Liver (tissue), 9 donors: ENCODE data around the gene TRIM26. TPM values are rescaled to one million over a fixed set of nuclear protein-coding genes. Genes with fewer than 3 reads are reported as not detected.
"Not testable (repeated sequence)": the region's sequence is repeated elsewhere in the genome, so short reads cannot be mapped to it uniquely, and the experiment has no call there.

ENCODE experiments used
- DNase-seq: peaks from one replicate; pipeline ENCODE4 v3.0.0-alpha.2; 2017; ENCODE audit warnings: low spot score
- H3K27ac ChIP-seq, 2 donors: one replicate each; pipeline ENCODE4 v1.7.0; 2013; ENCODE audit warnings: inconsistent platforms in 2 of 2, low read length in 2 of 2, control low read depth in 1 of 2, low read depth in 1 of 2, mild to moderate bottlenecking in 1 of 2
- H3K27me3 ChIP-seq, 4 donors: one replicate each; pipeline versions ENCODE4 v1.6.1 to v1.7.0; 2013; ENCODE audit warnings: low read length in 3 of 4, inconsistent platforms in 1 of 4, mild to moderate bottlenecking in 1 of 4, moderate library complexity in 1 of 4; ENCODE audit not compliant: control insufficient read depth in 4 of 4, insufficient read depth in 4 of 4
- H3K36me3 ChIP-seq, 4 donors: one replicate each; pipeline versions ENCODE4 v1.6.1 to v1.7.0; 2013; ENCODE audit warnings: low read length in 3 of 4, mild to moderate bottlenecking in 3 of 4, low read depth in 1 of 4, moderate library complexity in 1 of 4; ENCODE audit not compliant: control insufficient read depth in 4 of 4, insufficient read depth in 3 of 4
- H3K4me1 ChIP-seq, 4 donors: one replicate each; pipeline versions ENCODE4 v1.6.1 to v1.7.0; 2013; ENCODE audit warnings: low read length in 3 of 4, mild to moderate bottlenecking in 3 of 4, moderate library complexity in 1 of 4; ENCODE audit not compliant: control insufficient read depth in 4 of 4, insufficient read depth in 4 of 4
- H3K4me3 ChIP-seq, 3 donors: one replicate each; pipeline versions ENCODE4 v1.6.1 to v1.7.0; 2013; ENCODE audit warnings: low read length in 3 of 3, control low read depth in 1 of 3, low read depth in 1 of 3, mild to moderate bottlenecking in 1 of 3
- H3K9ac ChIP-seq, 2 donors: one replicate each; pipeline ENCODE4 v1.7.0; 2013; ENCODE audit warnings: low read length in 2 of 2, mild to moderate bottlenecking in 2 of 2, moderate library complexity in 2 of 2, control low read depth in 1 of 2, low read depth in 1 of 2
- H3K9me3 ChIP-seq, 4 donors: one replicate each; pipeline versions ENCODE4 v1.6.1 to v1.7.0; 2013; ENCODE audit warnings: low read length in 3 of 4; ENCODE audit not compliant: control insufficient read depth in 4 of 4
- CTCF ChIP-seq: fragments of 150-350 bp; IDR thresholded peaks from 2 replicates; pipeline ENCODE4 v1.5.1; 2017; ENCODE audit warnings: improper control_type of control experiment, low read depth, low read length; ENCODE audit not compliant: missing input control
- FOXA1 ChIP-seq: IDR thresholded peaks from 2 replicates; pipeline ENCODE4 v1.6.1; 2016; ENCODE audit warnings: antibody characterized with exemption
- FOXA2 ChIP-seq: IDR thresholded peaks from 2 replicates; pipeline ENCODE4 v1.6.1; 2016; ENCODE audit warnings: antibody characterized with exemption
- GABPA ChIP-seq, 2 donors: IDR thresholded peaks in 1 of 2; conservative IDR thresholded peaks in 1 of 2; 2 replicates each; pipeline ENCODE4 v1.6.1; 2016; ENCODE audit warnings: antibody characterized with exemption in 2 of 2, mild to moderate bottlenecking in 1 of 2, moderate library complexity in 1 of 2
- JUND ChIP-seq, 2 donors: IDR thresholded peaks; 2 replicates each; pipeline ENCODE4 v1.6.1; 2016; ENCODE audit warnings: antibody characterized with exemption in 2 of 2
- MAX ChIP-seq: IDR thresholded peaks from 2 replicates; pipeline ENCODE4 v1.6.1; 2016; ENCODE audit warnings: antibody characterized with exemption
- NR2F2 ChIP-seq: IDR thresholded peaks from 2 replicates; pipeline ENCODE4 v1.6.1; 2016; ENCODE audit warnings: antibody characterized with exemption
- RAD21 ChIP-seq, 2 donors: IDR thresholded peaks; 2 replicates each; pipeline ENCODE4 v1.6.1; 2016; ENCODE audit warnings: antibody characterized with exemption in 2 of 2, mild to moderate bottlenecking in 2 of 2
- REST ChIP-seq: IDR thresholded peaks from 2 replicates; pipeline ENCODE4 v1.6.1; 2016; ENCODE audit warnings: antibody characterized with exemption, mild to moderate bottlenecking
- SP1 ChIP-seq: IDR thresholded peaks from 2 replicates; pipeline ENCODE4 v1.6.1; 2018; ENCODE audit warnings: antibody characterized with exemption, mild to moderate bottlenecking
- ZBTB33 ChIP-seq: IDR thresholded peaks from 2 replicates; pipeline ENCODE4 v1.6.1; 2016; ENCODE audit warnings: antibody characterized with exemption
- WGBS: extraction: QIAGEN DNeasy Blood & Tissue Kit; methylation state at CpG from one replicate; pipeline ENCODE4 v1.1.7; 2013; 5-methylcytosine and 5-hydroxymethylcytosine counted together
- polyA plus RNA-seq, 2 donors: library from polyadenylated mRNA; stranded (reverse) in 1 of 2; unstranded in 1 of 2; fragments of 200-250 nt in 1 of 2; fragments of >200 nt in 1 of 2; fragmentation: Nextera tagmentation in 1 of 2; extraction: Ambion mirVana in 1 of 2; gene quantifications; one replicate each; pipeline versions ENCODE4 v1.2.1 to v1.2.3, GENCODE V29; 2013 to 2015
- total RNA-seq, 2 donors: library from RNA; depleted of rRNA; stranded (reverse); fragments of >200 nt; gene quantifications; one replicate each; pipeline ENCODE4 v1.2.3, GENCODE V29; 2014
- donor health status: healthy.
- donor health status: healthy.
- donor health status: healthy.
- donor health status: healthy.
- donor health status: healthy.

The TRIM26 gene
- total and polyA plus RNA-seq, 4 donors = 14.9 to 50.1 (median 23.9) TPM

GRCh38 chr6:30258204-30258603 lies 45.0 kb upstream of the TRIM26 start:
- no peak for TF ChIP-seq CTCF
- no peak for TF ChIP-seq REST
- no peak for TF ChIP-seq FOXA2
- no peak for TF ChIP-seq FOXA1
- no peak for TF ChIP-seq SP1
- TF ChIP-seq NR2F2 = no peak
- TF ChIP-seq ZBTB33 = no peak
- no peak for TF ChIP-seq GABPA (IDR thresholded peaks at IDR 0.05 in 1 of 2, conservative IDR thresholded peaks at IDR 0.05 in 1 of 2)
- no peak for TF ChIP-seq JUND (IDR thresholded peaks at IDR 0.05)
- no peak for TF ChIP-seq MAX
- no peak for TF ChIP-seq RAD21 (IDR thresholded peaks at IDR 0.05)

GRCh38 chr6:30252417-30252816 lies 39.2 kb upstream of the TRIM26 start:
- H3K27me3 ChIP-seq, H3K27ac ChIP-seq, H3K4me1 ChIP-seq, H3K36me3 ChIP-seq, H3K4me3 ChIP-seq, H3K9ac ChIP-seq, H3K9me3 ChIP-seq, DNase-seq: not testable (repeated sequence)
- WGBS = 85% methylated on average over 1 of the region's 1 CpG

More at GRCh38 chr6:30258204-30258603, 45.0 kb upstream of the TRIM26 start:
- Histone ChIP-seq H3K9me3 (no peaks in the 10 kb centered on the region), H3K27me3 (no peaks in the 10 kb centered on the region), H3K4me1 (peaks cover 2 to 14% (median 6%) of the 10 kb centered on the region in 4 donors), H3K36me3 (no peaks in the 10 kb centered on the region), H3K4me3 (no peak overlapping the region), H3K27ac (no peak overlapping the region), H3K9ac (no peak overlapping the region)
- DNase-seq = no peak
- WGBS = 63% methylated on average over 3 of the region's 3 CpGs
